Measurements from ENCODE around the gene WDR49.

The WDR49 gene

DNA sequence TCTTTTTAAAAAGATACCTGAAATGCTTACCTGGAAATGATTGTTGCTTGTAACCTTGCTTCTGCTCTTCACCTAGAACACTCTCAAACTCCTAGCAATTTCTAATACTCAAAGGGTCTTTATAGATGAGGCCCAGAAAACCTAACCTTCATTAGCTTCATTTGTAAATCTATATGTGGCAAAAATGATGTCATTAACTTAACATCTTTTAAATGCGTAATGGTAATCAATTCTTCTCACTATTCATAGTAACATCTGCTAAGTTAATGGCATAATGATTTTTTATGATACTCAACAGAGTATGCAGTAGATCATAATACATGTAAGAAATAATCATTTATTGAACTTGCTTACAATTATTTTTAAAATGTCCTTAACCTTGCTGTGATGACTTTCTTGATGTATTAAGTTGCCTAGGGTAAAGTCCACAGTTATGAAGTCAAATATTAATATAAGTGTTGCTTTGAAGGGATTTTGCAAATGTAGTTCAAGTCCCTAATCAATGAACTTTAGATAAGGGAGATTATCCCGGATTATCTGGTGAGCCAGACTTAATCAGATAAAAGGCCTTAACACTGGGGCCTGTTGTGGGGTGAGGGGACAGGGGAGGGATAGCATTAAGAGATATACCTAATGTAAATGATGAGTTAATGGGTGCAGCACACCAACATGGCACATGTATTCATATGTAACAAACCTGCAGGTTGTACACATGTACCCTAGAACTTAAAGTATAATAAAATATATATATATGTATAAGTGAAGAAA is 169.8 kb downstream of the WDR49 start:
- no peak for DNase-seq

DNA sequence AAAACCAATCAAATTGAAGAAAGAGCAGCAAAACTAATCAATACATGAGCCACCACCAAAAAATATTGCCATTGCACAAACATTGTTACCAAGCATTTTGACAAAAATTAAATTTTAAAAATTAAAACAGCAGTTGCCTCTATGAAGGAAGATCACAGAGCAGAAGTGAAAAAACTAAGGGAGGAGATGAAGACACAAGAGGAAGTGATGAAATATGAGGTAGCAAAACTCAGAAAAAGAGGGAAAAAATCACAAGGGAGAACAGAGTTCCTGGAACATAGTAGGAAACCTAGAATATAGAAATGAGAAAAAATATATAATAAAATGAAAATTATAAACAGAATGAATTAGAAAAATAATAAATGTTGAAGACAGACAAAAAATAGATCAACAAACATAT is 172.6 kb downstream of the WDR49 start:
- no peak for DNase-seq

DNA sequence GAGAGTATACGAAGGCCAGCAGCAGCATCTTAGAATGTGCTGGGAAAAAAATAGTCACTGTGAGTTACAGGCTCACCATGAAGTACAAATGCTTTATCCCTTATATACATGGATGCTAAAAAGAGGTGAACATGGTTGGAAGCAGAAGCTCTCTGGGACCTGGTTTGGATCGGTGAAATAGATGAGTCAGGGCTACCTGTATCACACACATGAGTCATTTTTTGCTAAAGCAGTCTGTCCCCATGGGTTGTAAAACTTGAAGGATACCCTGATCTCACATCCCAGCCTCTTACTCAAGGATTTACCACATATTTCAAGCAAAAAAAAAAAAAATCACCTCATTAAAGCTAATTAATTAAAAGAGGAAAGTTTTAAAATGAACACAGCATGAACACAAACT is 173.0 kb downstream of the WDR49 start:
- DNase-seq, result no peak

DNA sequence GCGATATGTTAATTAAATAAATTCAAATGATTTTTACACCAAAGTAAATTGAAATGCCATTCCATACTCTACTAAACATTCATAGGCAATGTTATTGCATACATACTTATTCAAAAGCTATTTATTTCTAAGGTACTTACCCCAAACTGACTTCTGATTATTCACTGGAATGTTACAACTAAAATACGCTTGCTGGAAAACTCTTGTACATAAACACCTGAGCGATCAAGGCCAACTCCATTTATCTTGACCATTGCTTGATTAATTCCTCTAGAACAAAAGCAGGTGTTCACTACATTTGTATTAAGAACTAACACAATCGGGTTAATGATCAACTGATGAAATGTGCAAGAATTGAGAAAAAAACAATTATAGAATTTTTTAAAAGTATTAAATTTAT is 179.9 kb downstream of the WDR49 start, which contains the start of gene SERPINI2:
Gene SERPINI2, minus strand, starts transcription at position 180 of the 400 bp plus-strand sequence. CDS start 2,208 bp downstream, outside the sequence.
- no peak for DNase-seq

DNA sequence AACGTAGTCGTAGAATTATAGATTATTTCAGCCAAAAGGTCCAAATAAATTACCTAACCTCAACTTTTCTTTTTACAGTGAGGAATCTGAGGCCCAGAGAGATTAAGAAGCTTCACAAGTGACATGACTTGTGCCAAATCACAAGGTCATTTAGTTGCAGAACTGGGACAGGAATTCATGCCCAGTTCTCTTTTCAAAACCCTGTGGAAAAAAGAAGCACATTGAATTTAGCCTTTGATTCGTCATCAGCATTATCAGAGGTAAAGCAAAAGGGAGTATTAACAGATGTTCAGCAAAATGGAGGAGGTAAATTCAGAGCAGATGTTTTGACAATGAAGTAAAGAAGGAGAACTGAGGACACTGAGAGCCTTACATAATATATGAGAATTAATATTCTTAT is 184.4 kb downstream of the WDR49 start:
- no peak for DNase-seq

DNA sequence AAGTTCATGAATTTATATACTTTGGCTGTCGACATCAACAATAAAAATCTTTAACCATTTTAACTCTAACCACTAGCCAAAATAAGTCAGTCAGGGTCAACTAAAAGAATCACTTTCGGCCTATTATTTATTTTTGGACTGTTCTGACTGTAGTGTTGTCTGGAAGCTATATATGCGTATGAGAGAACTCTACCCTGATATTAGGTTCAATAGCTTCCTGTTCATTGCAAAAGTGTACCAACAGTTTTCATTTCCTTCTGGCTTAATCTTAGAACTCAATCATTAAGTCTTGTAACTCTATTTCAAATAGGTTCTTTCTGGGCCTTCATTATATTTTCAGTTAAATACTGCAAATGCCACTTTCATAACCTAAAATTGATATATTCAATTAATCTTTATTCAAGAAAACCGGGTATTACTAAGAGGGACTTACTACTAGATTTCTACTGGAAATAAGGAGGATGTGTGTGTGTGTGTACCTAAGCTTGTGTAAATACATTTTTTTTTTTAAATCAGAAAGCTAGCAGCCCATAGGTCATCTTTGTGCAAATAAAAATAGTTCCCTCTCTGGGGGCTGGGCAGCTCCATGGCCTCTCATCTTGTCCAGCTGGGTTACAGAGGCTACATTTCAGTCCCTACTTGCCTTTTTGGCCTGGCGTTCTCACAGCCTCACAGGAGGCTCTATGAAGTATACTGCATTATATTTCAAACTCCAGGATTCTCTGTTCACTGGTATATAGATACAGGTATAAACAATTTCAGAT is 185.7 kb downstream of the WDR49 start:
- DNase-seq, result no peak

DNA sequence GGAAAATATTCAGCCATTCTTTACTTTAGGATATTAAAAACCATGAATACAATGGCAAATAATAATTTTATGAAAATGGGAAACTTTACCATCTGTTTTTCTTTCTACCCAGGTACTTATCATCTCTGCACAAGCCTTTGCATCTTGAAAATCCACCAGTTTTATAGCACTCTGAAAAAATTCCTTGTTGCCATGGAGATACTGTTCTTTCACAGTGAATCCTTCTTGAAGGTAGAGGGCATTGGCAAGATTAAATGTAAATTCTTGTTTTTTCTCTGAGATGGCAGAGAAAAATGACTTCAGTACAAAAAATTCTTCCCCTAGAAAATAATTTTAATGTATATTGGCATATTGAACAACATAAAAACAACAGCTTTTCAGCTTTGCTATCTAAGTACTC is 186.8 kb downstream of the WDR49 start:
- DNase-seq, result no peak

DNA sequence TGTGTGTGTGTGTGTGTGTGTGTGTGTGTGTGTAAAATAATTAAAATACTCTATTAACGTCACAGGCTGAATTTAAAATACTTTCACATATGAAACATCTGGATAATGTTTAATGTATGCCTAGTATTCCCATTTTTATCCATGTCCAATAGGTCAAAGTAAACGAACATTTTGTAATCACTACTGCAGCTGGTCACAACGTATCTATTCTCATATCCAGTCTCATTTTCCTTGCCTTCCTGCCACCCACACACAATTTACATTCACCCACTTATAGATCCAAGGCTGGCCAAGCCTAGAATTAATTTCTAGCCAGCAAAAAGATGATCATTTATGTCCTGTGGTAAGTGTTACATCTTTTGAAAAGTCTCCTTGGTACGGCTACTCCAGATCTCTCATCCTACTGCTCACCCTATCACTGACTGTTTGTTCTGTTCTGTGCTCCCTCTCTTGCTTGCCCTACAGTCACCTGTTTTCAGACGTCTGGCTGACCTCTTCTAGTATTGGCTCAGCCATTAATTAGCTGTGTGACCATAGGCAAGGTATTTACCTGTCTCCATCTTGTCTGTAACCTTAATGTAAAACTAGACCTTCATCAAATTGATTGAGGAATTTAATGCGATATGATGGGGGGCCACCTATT is 197.5 kb downstream of the WDR49 start:
- DNase-seq, result no peak

DNA sequence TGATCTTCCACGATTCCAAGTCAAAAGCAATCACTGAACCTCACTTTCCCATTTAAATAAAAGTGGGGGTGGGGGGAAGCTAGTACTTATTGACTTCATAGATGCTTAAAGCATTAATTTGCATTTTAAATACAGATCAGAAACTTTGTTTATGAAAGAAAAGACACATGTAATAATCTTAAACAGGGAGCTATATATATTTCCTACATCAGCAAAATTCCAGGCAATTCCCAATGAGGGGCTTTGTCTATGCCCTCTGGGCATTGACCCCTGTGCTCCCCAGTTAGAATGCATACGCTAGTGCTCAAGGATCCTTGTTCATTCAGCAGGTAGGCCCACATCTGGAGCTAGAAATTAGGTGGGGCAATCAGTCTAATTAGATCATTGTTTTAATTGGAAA is 199.9 kb downstream of the WDR49 start:
- DNase-seq, result no peak

DNA sequence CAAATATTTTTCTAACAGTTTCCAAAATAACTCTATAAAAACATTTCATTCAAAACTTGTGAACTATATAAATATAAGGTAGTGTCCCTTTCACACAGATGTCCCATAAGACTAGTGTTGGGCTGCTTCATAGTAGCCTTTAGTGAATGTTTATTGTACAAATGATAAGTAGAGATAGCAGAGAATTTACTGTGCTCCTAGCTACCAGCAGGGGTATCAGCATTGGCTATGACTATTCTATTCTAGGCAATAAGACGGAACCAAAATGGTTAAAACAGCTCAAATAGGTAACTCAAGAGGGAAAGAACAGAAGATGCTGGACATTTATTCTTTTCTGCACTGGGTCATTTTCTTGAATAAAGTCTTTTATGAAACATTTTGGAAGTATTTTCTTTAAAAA is 202.5 kb downstream of the WDR49 start:
- DNase-seq, result no peak

DNA sequence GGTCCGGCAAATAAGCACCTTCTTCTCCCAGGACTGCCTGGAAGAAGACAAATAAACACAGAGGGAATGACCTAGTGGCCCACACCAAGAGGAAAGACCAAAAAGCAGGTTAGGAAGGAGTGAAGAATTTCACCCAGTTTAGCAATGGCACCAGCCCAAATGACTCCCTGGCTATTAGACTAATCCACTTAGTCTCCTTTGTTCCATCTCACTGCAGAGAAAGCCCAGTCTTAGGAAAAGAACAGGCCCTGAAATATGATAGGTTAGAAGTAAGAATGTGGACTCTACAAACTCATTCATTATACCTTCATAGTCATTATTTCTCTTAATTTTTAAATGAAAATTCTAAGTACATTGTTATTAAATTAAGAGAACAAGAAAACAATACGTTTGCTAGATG is 203.1 kb downstream of the WDR49 start:
- no peak for DNase-seq

DNA sequence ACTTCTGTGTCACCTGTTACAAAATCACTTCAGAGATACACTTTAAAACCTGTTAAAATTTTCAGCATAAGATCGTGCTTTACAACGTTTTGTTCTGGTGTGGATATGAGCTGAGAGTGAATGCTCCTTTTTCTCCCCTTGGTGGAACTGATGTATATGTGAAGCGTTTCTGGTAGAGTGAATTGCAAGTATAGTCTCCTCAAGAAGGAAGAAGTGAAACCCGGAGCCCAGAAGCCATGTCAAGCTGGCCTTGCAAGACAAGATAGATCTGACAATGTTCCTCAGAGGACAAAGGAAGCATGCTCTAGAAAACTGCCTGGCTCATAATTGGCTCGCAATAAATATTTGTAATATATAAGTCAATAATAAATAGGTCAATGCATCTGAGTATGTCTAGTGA is 203.5 kb downstream of the WDR49 start:
- DNase-seq, result no peak

DNA sequence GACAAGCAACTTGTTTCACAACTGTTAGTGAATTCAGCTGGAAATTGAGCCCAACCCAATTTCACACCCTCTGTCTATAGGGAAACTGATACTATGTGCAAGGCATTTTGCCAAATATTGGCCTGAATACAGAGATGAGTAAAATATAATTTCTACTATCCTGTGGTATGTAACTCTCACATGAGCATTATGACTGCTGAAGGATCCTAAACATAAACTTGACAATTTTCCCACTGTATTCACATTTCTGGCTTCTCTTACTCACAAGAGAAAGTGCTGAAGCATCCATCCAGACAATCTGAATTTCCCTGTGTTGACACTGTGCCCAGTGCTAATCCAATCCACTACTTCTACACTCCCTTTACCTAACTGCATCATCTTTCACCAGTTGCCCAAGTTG is 208.3 kb downstream of the WDR49 start:
- DNase-seq, result no peak

DNA sequence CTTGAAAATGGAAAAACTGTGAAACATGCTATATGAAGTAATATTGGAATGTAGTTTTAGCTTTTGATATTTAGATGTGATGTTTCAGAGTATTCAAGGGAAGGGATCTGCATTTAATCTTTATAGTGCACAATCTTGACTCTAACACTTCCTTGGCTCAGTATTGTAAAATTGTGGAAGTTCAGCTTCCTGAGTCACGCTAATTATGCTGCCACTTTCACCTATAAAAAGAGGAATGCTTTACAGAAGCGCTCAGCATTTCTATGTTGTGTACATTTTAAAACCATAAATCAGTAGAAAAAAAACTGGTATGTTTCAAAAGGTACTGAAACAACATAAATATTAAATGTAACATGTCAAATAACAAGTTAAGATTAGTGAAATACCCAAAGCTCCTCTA is 212.5 kb downstream of the WDR49 start:
- DNase-seq, result no peak

DNA sequence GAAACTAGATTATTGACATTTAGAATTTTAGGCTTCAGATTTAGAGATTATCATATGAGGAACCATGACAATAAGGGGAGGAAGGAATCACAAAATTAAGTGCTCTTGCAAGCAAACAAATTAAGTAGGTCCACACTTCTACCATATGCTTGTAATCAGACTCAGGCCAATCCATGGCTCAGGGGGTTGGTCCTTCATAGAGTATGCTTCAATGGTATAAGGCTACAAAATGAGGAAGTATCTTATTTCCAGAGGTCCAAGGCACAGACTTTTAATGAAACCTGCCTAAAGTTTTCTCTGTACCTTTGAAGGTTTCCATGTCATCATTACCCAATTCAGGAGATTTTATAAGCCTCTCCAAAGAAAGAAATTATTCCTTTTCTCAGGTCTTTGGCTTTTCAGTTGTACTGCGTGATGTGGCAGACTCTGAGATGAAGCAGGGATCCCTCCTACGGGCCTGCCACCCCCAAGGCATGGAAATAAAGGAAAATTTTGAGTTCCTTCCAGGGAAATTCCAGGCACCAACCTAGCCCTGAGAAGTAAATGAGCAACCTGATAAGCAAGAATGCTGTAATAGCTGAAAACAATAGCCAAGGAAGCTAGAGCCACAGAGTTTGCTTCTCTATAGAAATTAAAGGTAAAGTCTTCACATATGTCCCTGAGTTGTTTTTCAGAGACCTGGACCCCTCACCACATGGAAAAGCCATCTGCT is 216.2 kb downstream of the WDR49 start:
- DNase-seq, result no peak
